ENCODE measurements around the gene RAB29. TPM values are rescaled to one million over a fixed set of nuclear protein-coding genes. Genes with fewer than 3 reads are reported as not detected.
"Not testable (repeated sequence)": the region's sequence is repeated elsewhere in the genome, so short reads cannot be mapped to it uniquely, and the experiment has no call there.

Gene RAB29
- polyA plus RNA-seq, 2 donors = 3.3 to 5.0 TPM

DNA sequence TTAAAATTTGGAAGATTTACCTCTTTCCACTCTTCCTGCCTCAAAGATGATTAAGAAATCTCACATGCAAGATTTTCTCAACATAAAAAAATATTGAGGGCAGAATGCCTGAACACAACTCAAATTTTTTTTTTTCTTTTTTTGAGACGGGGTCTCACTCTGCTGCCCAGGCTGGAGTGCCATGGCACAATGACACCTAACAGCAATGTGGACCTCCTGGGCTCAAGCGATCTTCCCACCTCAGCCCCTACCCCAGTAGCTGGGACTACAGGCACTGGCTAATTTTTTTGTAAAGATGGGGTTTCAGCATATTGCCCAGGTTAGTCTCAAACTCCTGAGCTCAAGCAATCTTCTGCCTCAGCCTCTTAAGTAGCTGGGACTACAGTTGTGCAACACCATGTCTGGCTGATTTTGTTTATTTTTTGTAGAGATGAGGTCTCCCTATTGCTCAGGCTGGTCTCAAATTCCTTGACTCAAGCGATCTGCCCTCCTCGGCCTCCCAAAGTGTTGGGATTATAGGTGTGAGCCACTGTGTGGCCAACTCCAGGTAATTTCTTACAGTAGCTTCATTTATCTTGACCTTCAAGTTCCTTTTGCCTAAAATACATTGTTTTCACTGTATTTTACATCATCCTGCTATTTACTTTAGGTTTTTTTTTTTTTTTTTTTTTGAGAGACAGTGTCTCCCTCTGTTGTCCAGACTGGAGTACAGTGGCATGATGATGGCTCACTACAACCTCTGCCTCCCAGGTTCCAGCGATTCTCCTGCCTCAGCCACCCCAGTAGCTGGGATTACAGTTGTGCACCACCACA is 35.7 kb downstream of the RAB29 start:
- Histone ChIP-seq H3K27me3 (ENCODE audit: control insufficient read depth in 1 of 2, insufficient read depth in 2 of 2, low read length in 2 of 2) (no peaks in the 10 kb centered on the region), H3K36me3 (ENCODE audit: control insufficient read depth in 2 of 2, insufficient read depth in 2 of 2, low read length in 1 of 2) (no peaks in the 10 kb centered on the region), H3K9me3 (ENCODE audit: control insufficient read depth in 2 of 2, insufficient read depth in 1 of 2, low read depth in 1 of 2, low read length in 1 of 2) (no peaks in the 10 kb centered on the region), H3K4me1 (ENCODE audit: control insufficient read depth in 2 of 2, insufficient read depth in 2 of 2, low read length in 1 of 2) (no peaks in the 10 kb centered on the region), H3K27ac (ENCODE audit: low read depth in 2 of 2, low read length in 1 of 2) (no peak overlapping the region), H3K4me3 (ENCODE audit: low read depth in 1 of 2, low read length in 2 of 2) (no peak overlapping the region)
- 71% methylated on average over 5 of the region's 5 CpGs for WGBS, 2 donors

DNA sequence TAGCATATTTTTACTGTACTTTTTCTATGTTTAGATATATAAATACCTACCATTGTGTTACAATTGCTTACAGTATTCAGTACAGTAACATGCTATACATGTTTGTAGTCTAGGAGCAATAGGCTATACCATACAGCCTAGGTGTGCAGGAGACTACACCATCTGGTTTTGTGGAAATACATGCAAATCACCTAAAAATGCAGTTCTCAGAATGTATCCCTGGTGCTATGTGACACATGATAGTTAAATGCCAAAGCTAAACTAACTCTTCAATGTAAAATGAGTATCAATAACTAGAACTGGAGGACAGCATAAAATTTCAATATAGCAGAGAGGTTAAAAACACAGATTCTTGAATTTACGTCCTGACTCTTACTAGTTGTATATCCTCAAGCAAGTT is 40.1 kb downstream of the RAB29 start:
- 75 to 85% methylated on average over 1 of the region's 1 CpG for whole genome bisulfite sequencing, 2 donors
- H3K9me3 ChIP-seq (ENCODE audit: control insufficient read depth in 2 of 2, insufficient read depth in 1 of 2, low read depth in 1 of 2, low read length in 1 of 2) = no peaks in the 10 kb centered on the region
- H3K4me1 ChIP-seq (ENCODE audit: control insufficient read depth in 2 of 2, insufficient read depth in 2 of 2, low read length in 1 of 2) = no peaks in the 10 kb centered on the region

DNA sequence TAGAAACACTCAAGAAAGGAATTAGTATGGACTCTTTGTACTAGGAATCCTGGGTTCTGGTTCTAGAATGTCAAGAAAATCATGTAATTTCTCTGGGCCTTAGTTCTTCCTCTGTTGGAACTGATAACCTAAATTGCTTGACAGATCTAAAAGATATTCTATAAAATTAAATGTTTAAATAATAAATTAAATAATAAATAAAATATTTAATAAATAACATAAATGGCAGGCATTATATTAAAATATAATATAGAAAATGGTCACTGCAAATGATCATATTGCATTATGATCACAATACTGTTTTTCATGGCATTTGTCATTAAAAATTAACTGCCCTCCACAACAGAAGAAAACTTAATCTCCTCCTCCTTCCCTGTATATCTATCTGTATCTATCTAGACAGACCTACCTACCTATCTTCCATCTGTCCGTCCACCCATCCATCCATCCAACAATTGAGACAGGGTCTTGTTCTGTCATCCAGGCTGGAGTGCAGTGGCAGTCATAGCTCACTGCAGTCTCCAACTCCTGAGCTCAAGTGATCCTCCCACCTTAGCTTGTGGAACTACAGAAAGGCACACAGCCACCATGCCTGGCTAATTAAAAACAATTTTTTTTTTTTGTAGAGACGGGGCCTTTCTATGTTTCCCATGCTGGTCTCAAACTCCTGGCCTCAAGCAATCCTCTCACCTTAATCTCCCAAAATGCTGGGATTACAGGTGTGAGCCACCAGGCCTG is 41.7 kb downstream of the RAB29 start:
- 86% methylated on average over 2 of the region's 2 CpGs for WGBS, 2 donors
- no peaks in the 10 kb centered on the region for H3K9me3 ChIP-seq (ENCODE audit: control insufficient read depth in 2 of 2, insufficient read depth in 1 of 2, low read depth in 1 of 2, low read length in 1 of 2)
- no peak overlapping the region for H3K4me3 ChIP-seq (ENCODE audit: low read depth in 1 of 2, low read length in 2 of 2)
- no peaks in the 10 kb centered on the region for H3K4me1 ChIP-seq (ENCODE audit: control insufficient read depth in 2 of 2, insufficient read depth in 2 of 2, low read length in 1 of 2)
- H3K36me3 ChIP-seq (ENCODE audit: control insufficient read depth in 2 of 2, insufficient read depth in 2 of 2, low read length in 1 of 2) = no peaks in the 10 kb centered on the region
- no peak overlapping the region for H3K27ac ChIP-seq (ENCODE audit: low read depth in 2 of 2, low read length in 1 of 2)
- no peaks in the 10 kb centered on the region for H3K27me3 ChIP-seq (ENCODE audit: control insufficient read depth in 1 of 2, insufficient read depth in 2 of 2, low read length in 2 of 2)

More for the DNA sequence above, 40.1 kb downstream of the RAB29 start:
- Histone ChIP-seq H3K4me3 (ENCODE audit: low read depth in 1 of 2, low read length in 2 of 2) (no peak overlapping the region), H3K27ac (ENCODE audit: low read depth in 2 of 2, low read length in 1 of 2) (no peak overlapping the region), H3K27me3 (ENCODE audit: control insufficient read depth in 1 of 2, insufficient read depth in 2 of 2, low read length in 2 of 2) (no peaks in the 10 kb centered on the region), H3K36me3 (ENCODE audit: control insufficient read depth in 2 of 2, insufficient read depth in 2 of 2, low read length in 1 of 2) (no peaks in the 10 kb centered on the region)

- H3K4me1 ChIP-seq (ENCODE audit: control insufficient read depth in 2 of 2, insufficient read depth in 2 of 2, low read length in 1 of 2) = no peaks in the 10 kb centered on the region
These were observed 45.2 kb downstream of the RAB29 start for GRCh38 chr1:205729945-205730610.

DNA sequence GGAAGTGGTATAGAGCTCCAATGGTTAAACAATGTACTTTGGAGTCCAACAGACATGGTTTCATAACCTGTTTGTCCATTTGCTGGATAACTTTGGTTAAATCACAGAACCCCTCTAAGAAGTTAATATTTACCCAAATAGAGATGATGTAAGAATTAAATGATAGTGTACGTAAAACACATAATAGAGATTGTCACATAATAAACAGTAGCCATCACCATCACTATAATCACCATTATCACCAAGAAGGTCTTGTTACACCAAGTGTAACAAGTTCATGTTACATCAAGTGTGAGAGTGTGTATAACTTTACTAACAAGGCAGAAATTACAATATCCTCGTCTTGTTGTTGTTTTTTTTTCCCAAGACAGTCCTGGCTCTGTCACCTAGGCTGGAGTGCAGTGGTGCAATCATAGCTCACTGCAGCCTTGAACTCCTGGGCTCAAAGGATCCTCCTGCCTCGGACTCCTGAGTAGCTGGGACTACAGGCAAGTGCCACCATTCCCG is 48.6 kb downstream of the RAB29 start:
- peaks cover 0 to 4% of the 10 kb centered on the region in 2 donors for H3K36me3 ChIP-seq (ENCODE audit: control insufficient read depth in 2 of 2, insufficient read depth in 2 of 2, low read length in 1 of 2)
- H3K4me3 ChIP-seq (ENCODE audit: low read depth in 1 of 2, low read length in 2 of 2) = no peak overlapping the region
- no peak overlapping the region for H3K27ac ChIP-seq (ENCODE audit: low read depth in 2 of 2, low read length in 1 of 2)
- no peaks in the 10 kb centered on the region for H3K4me1 ChIP-seq (ENCODE audit: control insufficient read depth in 2 of 2, insufficient read depth in 2 of 2, low read length in 1 of 2)
- WGBS, 2 donors = 82 to 85% methylated on average over 4 of the region's 4 CpGs
- no peaks in the 10 kb centered on the region for H3K27me3 ChIP-seq (ENCODE audit: control insufficient read depth in 1 of 2, insufficient read depth in 2 of 2, low read length in 2 of 2)
- H3K9me3 ChIP-seq (ENCODE audit: control insufficient read depth in 2 of 2, insufficient read depth in 1 of 2, low read depth in 1 of 2, low read length in 1 of 2) = no peaks in the 10 kb centered on the region

More at GRCh38 chr1:205729945-205730610, 45.2 kb downstream of the RAB29 start:
- Histone ChIP-seq H3K4me3 (ENCODE audit: low read depth in 1 of 2, low read length in 2 of 2) (no peak overlapping the region), H3K9me3 (ENCODE audit: control insufficient read depth in 2 of 2, insufficient read depth in 1 of 2, low read depth in 1 of 2, low read length in 1 of 2) (no peaks in the 10 kb centered on the region), H3K27me3 (ENCODE audit: control insufficient read depth in 1 of 2, insufficient read depth in 2 of 2, low read length in 2 of 2) (no peaks in the 10 kb centered on the region), H3K27ac (ENCODE audit: low read depth in 2 of 2, low read length in 1 of 2) (no peak overlapping the region), H3K36me3 (ENCODE audit: control insufficient read depth in 2 of 2, insufficient read depth in 2 of 2, low read length in 1 of 2) (peaks cover 0 to 4% of the 10 kb centered on the region in 2 donors)
- WGBS, 2 donors = 94 to 97% methylated on average over 9 of the region's 9 CpGs

DNA sequence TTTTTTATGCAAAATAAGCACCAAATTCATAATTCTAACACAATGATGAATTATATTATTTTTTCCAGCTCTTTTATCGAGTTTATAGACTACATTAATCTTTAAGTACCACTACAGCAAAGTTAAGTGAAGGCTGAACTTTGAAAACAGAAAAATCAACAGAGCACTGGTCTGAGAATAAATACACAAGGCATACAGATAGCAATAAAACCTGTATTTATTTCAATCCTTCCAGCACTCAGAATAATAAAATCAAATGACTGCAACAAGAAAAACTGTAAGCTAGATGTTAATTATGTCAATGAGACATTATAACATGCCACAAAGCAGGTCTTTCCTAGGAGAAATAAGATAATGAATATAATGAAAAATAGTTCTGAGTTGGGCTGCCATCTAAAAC is 49.8 kb downstream of the RAB29 start:
- Histone ChIP-seq H3K9me3 (ENCODE audit: control insufficient read depth in 2 of 2, insufficient read depth in 1 of 2, low read depth in 1 of 2, low read length in 1 of 2) (no peaks in the 10 kb centered on the region), H3K36me3 (ENCODE audit: control insufficient read depth in 2 of 2, insufficient read depth in 2 of 2, low read length in 1 of 2) (peaks cover 0 to 4% of the 10 kb centered on the region in 2 donors), H3K27me3 (ENCODE audit: control insufficient read depth in 1 of 2, insufficient read depth in 2 of 2, low read length in 2 of 2) (no peaks in the 10 kb centered on the region), H3K27ac (ENCODE audit: low read depth in 2 of 2, low read length in 1 of 2) (no peak overlapping the region), H3K4me3 (ENCODE audit: low read depth in 1 of 2, low read length in 2 of 2) (no peak overlapping the region), H3K4me1 (ENCODE audit: control insufficient read depth in 2 of 2, insufficient read depth in 2 of 2, low read length in 1 of 2) (no peaks in the 10 kb centered on the region)
- 73 to 93% methylated on average over 1 of the region's 1 CpG for whole genome bisulfite sequencing, 2 donors

GRCh38 chr1:205720740-205721139 is 54.5 kb downstream of the RAB29 start:
- H3K4me3 ChIP-seq (ENCODE audit: low read depth in 1 of 2, low read length in 2 of 2); H3K27ac ChIP-seq (ENCODE audit: low read depth in 2 of 2, low read length in 1 of 2); H3K27me3 ChIP-seq (ENCODE audit: control insufficient read depth in 1 of 2, insufficient read depth in 2 of 2, low read length in 2 of 2); H3K4me1 ChIP-seq (ENCODE audit: control insufficient read depth in 2 of 2, insufficient read depth in 2 of 2, low read length in 1 of 2); H3K36me3 ChIP-seq (ENCODE audit: control insufficient read depth in 2 of 2, insufficient read depth in 2 of 2, low read length in 1 of 2); H3K9me3 ChIP-seq (ENCODE audit: control insufficient read depth in 2 of 2, insufficient read depth in 1 of 2, low read depth in 1 of 2, low read length in 1 of 2): not testable (repeated sequence)
- WGBS, 2 donors = 91 to 97% methylated on average over 2 of the region's 2 CpGs

DNA sequence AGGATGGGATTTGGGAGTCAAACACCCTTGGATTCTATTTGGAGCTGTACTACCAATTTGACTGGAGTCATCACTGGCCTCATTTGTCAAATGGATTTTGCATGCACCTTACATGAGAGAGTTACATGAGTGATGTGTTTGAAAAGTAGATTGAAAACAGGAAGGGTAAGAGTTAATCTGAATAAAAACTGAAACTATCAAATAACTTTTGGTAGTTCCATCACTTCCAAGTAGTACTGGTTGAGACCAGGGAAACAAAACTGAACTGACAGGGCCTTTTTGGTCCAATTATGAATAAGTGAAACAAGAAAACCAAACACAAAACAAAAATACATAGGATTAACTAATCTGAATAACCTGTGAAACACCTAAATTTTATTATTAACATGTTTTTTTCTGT is 55.5 kb downstream of the RAB29 start:
- no peaks in the 10 kb centered on the region for H3K4me1 ChIP-seq (ENCODE audit: control insufficient read depth in 2 of 2, insufficient read depth in 2 of 2, low read length in 1 of 2)
- H3K27me3 ChIP-seq (ENCODE audit: control insufficient read depth in 1 of 2, insufficient read depth in 2 of 2, low read length in 2 of 2) = no peaks in the 10 kb centered on the region
- no peaks in the 10 kb centered on the region for H3K9me3 ChIP-seq (ENCODE audit: control insufficient read depth in 2 of 2, insufficient read depth in 1 of 2, low read depth in 1 of 2, low read length in 1 of 2)
- no peak overlapping the region for H3K27ac ChIP-seq (ENCODE audit: low read depth in 2 of 2, low read length in 1 of 2)
- peaks cover 0 to 10% of the 10 kb centered on the region in 2 donors for H3K36me3 ChIP-seq (ENCODE audit: control insufficient read depth in 2 of 2, insufficient read depth in 2 of 2, low read length in 1 of 2)
- H3K4me3 ChIP-seq (ENCODE audit: low read depth in 1 of 2, low read length in 2 of 2) = no peak overlapping the region

- 68 to 74% methylated on average over 3 of the region's 3 CpGs for WGBS, 2 donors
- no peaks in the 10 kb centered on the region for H3K9me3 ChIP-seq (ENCODE audit: control insufficient read depth in 2 of 2, insufficient read depth in 1 of 2, low read depth in 1 of 2, low read length in 1 of 2)
- H3K27ac ChIP-seq (ENCODE audit: low read depth in 2 of 2, low read length in 1 of 2) = no peak overlapping the region
- H3K4me1 ChIP-seq (ENCODE audit: control insufficient read depth in 2 of 2, insufficient read depth in 2 of 2, low read length in 1 of 2) = no peaks in the 10 kb centered on the region
- H3K27me3 ChIP-seq (ENCODE audit: control insufficient read depth in 1 of 2, insufficient read depth in 2 of 2, low read length in 2 of 2) = no peaks in the 10 kb centered on the region
- H3K4me3 ChIP-seq (ENCODE audit: low read depth in 1 of 2, low read length in 2 of 2) = no peak overlapping the region
- H3K36me3 ChIP-seq (ENCODE audit: control insufficient read depth in 2 of 2, insufficient read depth in 2 of 2, low read length in 1 of 2) = peaks cover 0 to 10% of the 10 kb centered on the region in 2 donors
These were observed 56.3 kb downstream of the RAB29 start for GRCh38 chr1:205719015-205719414.
